Measurements from ENCODE around the gene PGM2.

PGM2 gene

DNA sequence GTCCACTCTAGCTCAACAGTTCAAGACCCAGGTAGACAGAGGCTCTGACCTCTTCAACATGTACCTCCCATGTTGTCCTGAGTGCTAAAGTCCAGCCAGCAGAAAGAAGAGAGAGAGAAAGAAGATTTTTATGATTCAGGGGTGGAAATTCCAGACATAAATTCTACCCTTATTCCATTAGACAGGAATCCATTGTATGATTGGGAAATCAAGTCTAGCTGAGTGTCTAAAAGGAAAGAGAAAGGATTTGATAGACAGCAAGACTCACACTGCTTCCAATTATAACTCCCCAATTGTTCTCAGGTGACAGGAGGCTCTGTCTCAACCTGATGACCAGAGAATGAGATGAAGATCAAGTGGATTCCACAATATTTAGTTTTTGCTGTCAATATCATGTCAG lies 27.9 kb upstream of the PGM2 start:
- POLR2A ChIA-PET: no interaction called here
- CTCF ChIA-PET: interaction anchor here (1.4 to 2.0 kb wide), 3 partner anchors 8 to 196 kb away, joined by 3 to 8 read pairs (median 5); no protein-coding TSS in a partner anchor
- DNase-seq (ENCODE audit: extremely low spot score): no peak
- TF ChIP-seq, protein P1, sequence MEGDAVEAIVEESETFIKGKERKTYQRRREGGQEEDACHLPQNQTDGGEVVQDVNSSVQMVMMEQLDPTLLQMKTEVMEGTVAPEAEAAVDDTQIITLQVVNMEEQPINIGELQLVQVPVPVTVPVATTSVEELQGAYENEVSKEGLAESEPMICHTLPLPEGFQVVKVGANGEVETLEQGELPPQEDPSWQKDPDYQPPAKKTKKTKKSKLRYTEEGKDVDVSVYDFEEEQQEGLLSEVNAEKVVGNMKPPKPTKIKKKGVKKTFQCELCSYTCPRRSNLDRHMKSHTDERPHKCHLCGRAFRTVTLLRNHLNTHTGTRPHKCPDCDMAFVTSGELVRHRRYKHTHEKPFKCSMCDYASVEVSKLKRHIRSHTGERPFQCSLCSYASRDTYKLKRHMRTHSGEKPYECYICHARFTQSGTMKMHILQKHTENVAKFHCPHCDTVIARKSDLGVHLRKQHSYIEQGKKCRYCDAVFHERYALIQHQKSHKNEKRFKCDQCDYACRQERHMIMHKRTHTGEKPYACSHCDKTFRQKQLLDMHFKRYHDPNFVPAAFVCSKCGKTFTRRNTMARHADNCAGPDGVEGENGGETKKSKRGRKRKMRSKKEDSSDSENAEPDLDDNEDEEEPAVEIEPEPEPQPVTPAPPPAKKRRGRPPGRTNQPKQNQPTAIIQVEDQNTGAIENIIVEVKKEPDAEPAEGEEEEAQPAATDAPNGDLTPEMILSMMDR (IDR thresholded peaks at IDR 0.05; ENCODE audit: control extremely low read depth, extremely low read depth, low read depth, missing control alignments): no peak

DNA sequence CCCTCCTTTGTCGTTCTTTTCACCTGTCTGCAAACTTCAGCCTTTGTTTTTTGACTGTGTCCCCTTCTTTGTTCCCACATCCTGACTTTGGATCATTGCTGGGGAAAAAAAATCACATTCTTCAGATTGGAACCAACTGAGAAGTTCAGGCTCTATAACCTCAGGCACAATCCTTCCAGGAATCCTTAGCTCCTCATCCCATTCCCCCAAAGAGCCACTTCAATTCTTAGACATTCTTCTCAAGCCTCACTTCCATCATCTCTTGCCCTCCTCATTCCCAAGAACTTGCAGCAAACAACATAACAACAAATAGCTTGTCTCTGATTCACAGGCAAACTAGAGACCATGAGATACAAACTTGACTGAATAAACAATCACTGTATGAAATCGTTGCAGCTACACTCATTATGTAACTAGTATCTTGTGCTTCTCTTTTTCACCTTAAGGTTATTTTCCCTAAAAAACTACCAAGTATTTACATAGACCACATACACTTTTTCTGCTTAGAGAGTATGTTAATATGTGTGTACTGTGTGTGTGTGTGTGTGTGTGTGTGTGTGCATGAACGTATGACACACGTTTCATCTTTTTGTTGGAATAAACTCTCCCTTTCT lies 26.4 kb upstream of the PGM2 start:
- POLR2A ChIA-PET: no interaction called here

DNA sequence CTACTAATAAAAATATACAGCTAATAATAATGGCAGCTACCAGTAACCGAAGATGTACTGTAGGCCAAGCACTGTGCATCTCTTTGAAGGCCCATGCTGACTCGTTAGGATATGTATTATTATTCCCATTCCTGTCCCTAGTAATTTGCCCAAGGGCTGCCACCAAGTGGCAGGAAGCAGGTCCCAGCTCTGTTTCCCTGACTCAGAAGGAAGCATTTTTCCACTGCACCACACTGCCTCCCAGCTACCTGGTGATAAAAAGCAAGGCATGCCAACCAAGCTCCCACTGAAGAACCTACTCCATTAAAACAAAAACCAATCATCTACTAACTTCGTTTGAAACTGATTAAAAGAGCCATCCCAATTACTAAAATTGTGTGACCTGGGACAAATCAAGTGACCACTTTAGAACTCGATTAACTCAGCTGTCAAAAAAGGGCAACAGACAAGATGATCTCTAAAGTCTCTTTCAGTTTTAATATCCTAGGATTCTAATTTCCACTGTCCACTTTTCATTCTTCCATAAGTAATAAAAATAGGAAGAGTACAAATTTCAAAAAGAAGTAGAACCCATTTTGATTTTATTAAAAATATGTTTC lies 24.3 kb upstream of the PGM2 start:
- no peak for DNase-seq (ENCODE audit: extremely low spot score)
- TF ChIP-seq, protein P1 (IDR thresholded peaks at IDR 0.05; ENCODE audit: control extremely low read depth, extremely low read depth, low read depth, missing control alignments): peak; percentile 19
- ChIA-PET POLR2A (no interaction called here), CTCF (interaction anchor here (0.9 to 1.9 kb wide), 7 partner anchors 12 to 928 kb away, joined by 3 to 8 read pairs (median 4); a partner anchor contains a TSS)

More for the DNA sequence above, 26.4 kb upstream of the PGM2 start:
- no peak for DNase-seq (ENCODE audit: extremely low spot score)
- TF ChIP-seq, protein P1 (IDR thresholded peaks at IDR 0.05; ENCODE audit: control extremely low read depth, extremely low read depth, low read depth, missing control alignments): no peak
- CTCF ChIA-PET: interaction anchor here (1.4 to 2.0 kb wide), 4 partner anchors 25 to 236 kb away, joined by 3 to 8 read pairs (median 6); no protein-coding TSS in a partner anchor

- ChIA-PET CTCF (interaction anchor here (0.7 to 2.9 kb wide), 20 partner anchors 9 to 265 kb away, joined by 3 to 51 read pairs (median 4); partner anchors contain the start of gene PGM2), POLR2A (no interaction called here)
- TF ChIP-seq, protein P1 (IDR thresholded peaks at IDR 0.05; ENCODE audit: control extremely low read depth, extremely low read depth, low read depth, missing control alignments): no peak
- DNase-seq (ENCODE audit: extremely low spot score): peak; percentile 33
These were observed 23.0 kb upstream of the PGM2 start for GRCh38 chr4:37803348-37803973.

DNA sequence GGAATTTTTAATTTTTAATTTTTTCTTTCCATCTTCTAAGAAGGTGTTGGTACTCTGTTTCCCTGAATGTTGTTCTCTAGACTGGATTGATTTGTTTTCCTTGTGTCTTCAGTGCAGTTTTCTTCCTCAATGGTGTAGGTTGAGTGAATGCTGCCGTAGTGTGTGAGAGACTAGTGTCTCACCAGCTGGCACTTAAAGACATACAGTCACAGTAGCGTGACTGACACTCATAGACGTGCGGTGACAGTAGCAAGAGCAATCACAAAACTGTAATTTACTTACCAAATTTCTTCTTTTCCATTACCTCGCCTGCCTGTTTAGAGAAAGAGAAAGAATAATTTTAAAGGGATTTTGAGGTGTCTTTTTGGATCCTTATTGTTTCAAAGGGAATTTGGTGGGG lies 21.4 kb upstream of the PGM2 start:
- POLR2A ChIA-PET: no interaction called here
- DNase-seq (ENCODE audit: extremely low spot score): no peak
- TF ChIP-seq, protein P1 (IDR thresholded peaks at IDR 0.05; ENCODE audit: control extremely low read depth, extremely low read depth, low read depth, missing control alignments): no peak
- CTCF ChIA-PET: interaction anchor here (1.5 to 2.9 kb wide), 4 partner anchors 10 to 231 kb away, joined by 3 to 51 read pairs (median 8); no protein-coding TSS in a partner anchor

- ChIA-PET POLR2A (no interaction called here), CTCF (no interaction called here)
- no peak for DNase-seq (ENCODE audit: extremely low spot score)
- TF ChIP-seq, protein P1 (IDR thresholded peaks at IDR 0.05; ENCODE audit: control extremely low read depth, extremely low read depth, low read depth, missing control alignments): no peak
These were observed 13.8 kb upstream of the PGM2 start for GRCh38 chr4:37812713-37813112.
